HT-29 (cell line): ENCODE measurements around the gene HCAR1. TPM values are rescaled to one million over a fixed set of nuclear protein-coding genes. Genes with fewer than 3 reads are reported as not detected.

Experiments used
- small RNA-seq: library from RNA; depleted of rRNA; stranded (forward); fragments of <200 nt; gene quantifications from one replicate; pipeline ENCODE3, GENCODE V24; 2014
- total RNA-seq: library from RNA; depleted of rRNA; stranded (reverse); fragments of >200 nt; shearing (Covaris generic); gene quantifications from 2 replicates; pipeline ENCODE4 v1.2.3, GENCODE V29; 2014; rRNA removed

The HCAR1 gene
- total RNA-seq, 1 experiment from 2014 or later: 38.4 TPM

Small RNA genes lying within 50 kb of the gene (small RNA-seq; reads per million reads assigned to genes)
- gene AC026333.2: not detected
- not detected for gene RF00019

Other genes with a start within 250 kb of the HCAR1 start
- 12.8 and 15.7 TPM in 2 replicates for gene ZCCHC8, start 229.9 kb downstream of the HCAR1 start, total RNA-seq
- 42.1 and 48.0 TPM in 2 replicates for gene RSRC2, start 203.9 kb downstream of the HCAR1 start, total RNA-seq
- 26.7 and 38.8 TPM in 2 replicates for gene KNTC1, start 203.6 kb downstream of the HCAR1 start, total RNA-seq
- gene HCAR2, start 27.5 kb downstream of the HCAR1 start, total RNA-seq: 0.56 and 1.1 TPM in 2 replicates
- 0.73 and 1.3 TPM in 2 replicates for gene HCAR3, start 14.0 kb downstream of the HCAR1 start, total RNA-seq
- 30.8 and 31.4 TPM in 2 replicates for gene DENR, start 22.0 kb upstream of the HCAR1 start, total RNA-seq
- gene CCDC62, start 43.7 kb upstream of the HCAR1 start, total RNA-seq: 0.05 TPM in 1 of 2 replicates, not detected in the other
- gene HIP1R, start 104.6 kb upstream of the HCAR1 start, total RNA-seq: 109 and 131 TPM in 2 replicates
- 103 and 111 TPM in 2 replicates for gene VPS37B, start 165.3 kb upstream of the HCAR1 start, total RNA-seq
- gene ABCB9, start 235.6 kb upstream of the HCAR1 start, total RNA-seq: 7.3 and 10.2 TPM in 2 replicates
- 40.5 and 52.0 TPM in 2 replicates for gene OGFOD2, start 244.4 kb upstream of the HCAR1 start, total RNA-seq
- 184 and 228 TPM in 2 replicates for gene ARL6IP4, start 249.8 kb upstream of the HCAR1 start, total RNA-seq